Thyroid gland (tissue), 4 donors: ENCODE measurements around the gene CACNA1B.

Source experiments
- CTCF ChIP-seq, 6 experiments: fragments of 200-600 bp in 3 of 6; fragments of 450-650 bp in 3 of 6; sonication (generic) in 3 of 6; IDR thresholded peaks; one replicate each; pipeline ENCODE4 v1.5.1; 2016 to 2019; ENCODE audit warnings: antibody characterized with exemption in 6 of 6, mild to moderate bottlenecking in 2 of 6, inconsistent platforms in 1 of 6, moderate library complexity in 1 of 6
- POLR2A ChIP-seq, 2 donors: fragments of 450-650 bp; IDR thresholded peaks; one replicate each; pipeline ENCODE4 v1.6.1; 2017; ENCODE audit warnings: antibody characterized with exemption in 2 of 2, mild to moderate bottlenecking in 2 of 2, moderate library complexity in 1 of 2

- TF ChIP-seq POLR2A (IDR thresholded peaks at IDR 0.05): no peak
- TF ChIP-seq CTCF (IDR thresholded peaks at IDR 0.05): no peak
These were observed 199.0 kb downstream of the CACNA1B start for GRCh38 chr9:138076650-138077009.
